Rectal smooth muscle tissue (tissue), 1 donor: ENCODE results near the gene FLNC.

Experiments
- H3K27ac ChIP-seq: one replicate; pipeline ENCODE4 v1.7.0; 2013; ENCODE audit warnings: low read depth, low read length, inconsistent platforms
- H3K27me3 ChIP-seq: one replicate; pipeline ENCODE4 v1.7.0; 2013; ENCODE audit warnings: low read length; ENCODE audit not compliant: control insufficient read depth, insufficient read depth
- H3K36me3 ChIP-seq: one replicate; pipeline ENCODE4 v1.7.0; 2013; ENCODE audit warnings: low read length; ENCODE audit not compliant: control insufficient read depth, insufficient read depth
- H3K4me1 ChIP-seq: one replicate; pipeline ENCODE4 v1.7.0; 2013; ENCODE audit warnings: low read length; ENCODE audit not compliant: control insufficient read depth, insufficient read depth
- H3K4me3 ChIP-seq: one replicate; pipeline ENCODE4 v1.7.0; 2013; ENCODE audit warnings: low read length
- H3K9ac ChIP-seq: one replicate; pipeline ENCODE4 v1.7.0; 2013; ENCODE audit warnings: low read length

Gene FLNC

DNA sequence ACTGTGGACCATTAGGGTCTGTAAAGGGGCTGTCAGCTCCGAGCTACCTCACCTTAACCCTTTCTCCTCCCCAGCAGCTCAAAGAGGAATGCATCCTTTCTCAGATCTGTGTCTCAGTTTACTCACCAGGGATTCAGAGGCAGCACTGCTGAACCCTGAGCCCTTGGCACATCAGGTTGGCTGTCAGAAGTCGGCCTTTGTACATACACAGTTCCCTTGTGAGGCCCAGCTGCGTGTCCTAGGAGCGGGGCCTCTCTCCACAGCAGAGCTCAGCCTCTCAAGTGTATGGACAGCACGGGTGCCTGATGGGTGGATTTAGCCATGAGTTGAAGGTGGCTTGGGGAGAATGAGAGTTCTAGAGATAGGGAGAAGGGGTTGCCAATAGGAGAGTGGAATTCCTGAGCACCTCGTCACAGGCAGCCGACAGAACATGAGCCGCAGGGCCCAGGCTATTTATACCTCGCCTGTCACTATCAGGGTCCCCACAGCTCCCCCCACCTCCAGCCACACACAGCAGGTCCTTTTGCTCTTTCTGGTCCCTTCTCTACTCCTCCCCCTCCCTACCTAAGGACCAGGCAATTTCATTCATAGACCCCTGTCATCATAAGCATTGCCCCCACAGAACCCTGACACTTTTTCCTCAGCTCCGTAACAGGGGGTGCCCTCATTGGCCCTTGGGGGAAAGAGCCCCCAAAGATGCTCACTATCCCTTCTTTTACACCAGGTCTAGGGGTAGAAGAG lies 2.1 kb upstream of the FLNC start:
- Histone ChIP-seq H3K27ac (peak overlapping the region; percentile 75), H3K36me3 (no peaks in the 10 kb centered on the region), H3K9ac (no peak overlapping the region), H3K27me3 (peaks cover 12% of the 10 kb centered on the region), H3K4me3 (no peak overlapping the region), H3K4me1 (peaks cover 28% of the 10 kb centered on the region)

DNA sequence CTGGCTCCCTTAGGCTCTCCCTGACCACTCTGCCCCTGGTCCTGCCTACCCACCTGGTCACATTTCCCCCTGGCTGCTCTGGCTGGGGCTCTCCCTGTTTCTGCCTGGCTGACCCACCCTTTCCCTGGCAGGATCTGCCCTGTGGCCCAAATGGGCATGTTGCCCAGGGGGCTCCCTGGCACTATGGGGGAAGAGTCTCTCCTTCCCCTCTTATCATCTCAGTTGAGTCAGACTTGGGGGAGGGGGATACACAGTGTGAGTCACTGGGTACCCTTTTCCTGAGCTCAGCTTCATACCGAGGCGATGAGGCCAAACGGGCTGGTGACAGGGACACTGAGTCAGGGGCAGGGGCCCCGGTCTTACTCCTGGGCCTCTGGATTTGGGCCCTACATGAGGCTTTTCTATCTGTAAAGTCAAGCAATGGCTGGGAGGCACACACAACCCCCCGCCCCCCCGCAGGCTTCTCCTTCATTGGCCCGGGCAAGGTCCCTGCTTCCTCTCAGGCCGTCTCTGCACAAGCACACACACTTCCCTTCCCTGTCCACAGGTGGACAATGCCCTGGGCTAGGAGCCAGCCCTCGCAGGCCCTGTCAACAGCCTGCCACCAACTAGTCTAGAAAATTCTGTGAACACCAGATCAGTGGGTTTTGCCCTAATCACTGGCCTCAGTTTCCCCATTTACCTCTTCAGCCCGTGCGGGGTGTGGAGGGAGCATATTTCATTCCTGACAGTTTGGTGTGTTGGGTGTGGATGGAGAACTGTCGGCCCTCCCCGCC lies 627 bp upstream of the FLNC start:
- Histone ChIP-seq H3K9ac (peak overlapping the region; percentile 40), H3K27ac (peak overlapping the region; percentile 98), H3K36me3 (no peaks in the 10 kb centered on the region), H3K27me3 (peaks cover 12% of the 10 kb centered on the region), H3K4me3 (peak overlapping the region; percentile 64), H3K4me1 (peaks cover 36% of the 10 kb centered on the region)

DNA sequence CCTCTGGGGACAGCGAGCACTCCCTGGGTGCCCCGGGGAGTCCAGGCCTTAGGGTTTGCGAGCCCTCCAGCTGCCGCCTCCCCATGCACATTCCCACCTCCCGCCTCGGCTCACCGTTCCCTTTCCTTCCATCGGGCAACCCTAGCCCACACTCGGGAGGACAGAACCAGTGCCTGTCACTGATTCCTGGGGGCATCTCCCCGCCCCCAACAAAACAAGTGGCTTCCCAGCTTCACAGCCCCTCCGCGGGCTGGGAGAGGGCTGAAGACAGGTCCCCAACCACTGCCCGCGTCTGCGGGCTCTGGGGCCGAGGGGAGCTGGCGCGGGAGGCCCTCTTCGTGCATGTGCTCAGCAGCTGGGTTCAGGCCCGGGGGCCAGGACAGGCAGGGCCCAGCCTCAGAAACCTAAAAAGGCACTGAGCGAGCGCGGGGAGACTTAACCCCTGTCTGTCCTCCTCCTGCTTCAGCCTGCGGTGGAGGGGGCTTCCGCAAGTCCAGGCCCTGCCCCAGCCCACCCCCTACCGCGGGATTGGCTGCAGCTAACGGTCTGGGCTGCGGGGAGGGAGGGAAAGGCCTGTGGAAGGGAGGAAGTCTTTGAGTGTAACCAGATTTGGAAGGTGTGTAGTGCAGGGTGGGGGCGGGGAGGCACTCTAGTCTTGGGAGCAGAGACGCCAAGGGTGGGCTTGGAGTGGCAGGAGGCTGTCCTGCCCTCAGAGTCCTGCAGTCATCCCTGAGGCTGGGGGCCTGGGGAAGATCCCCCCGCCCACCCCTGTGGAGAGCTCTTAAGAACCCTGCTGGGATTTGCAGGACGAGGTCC lies 1.2 kb downstream of the FLNC start:
- Histone ChIP-seq H3K4me3 (peak overlapping the region; percentile 83), H3K27ac (peak overlapping the region; percentile 98), H3K4me1 (peaks cover 51% of the 10 kb centered on the region), H3K36me3 (no peaks in the 10 kb centered on the region), H3K27me3 (peaks cover 12% of the 10 kb centered on the region), H3K9ac (peak overlapping the region; percentile 70)

DNA sequence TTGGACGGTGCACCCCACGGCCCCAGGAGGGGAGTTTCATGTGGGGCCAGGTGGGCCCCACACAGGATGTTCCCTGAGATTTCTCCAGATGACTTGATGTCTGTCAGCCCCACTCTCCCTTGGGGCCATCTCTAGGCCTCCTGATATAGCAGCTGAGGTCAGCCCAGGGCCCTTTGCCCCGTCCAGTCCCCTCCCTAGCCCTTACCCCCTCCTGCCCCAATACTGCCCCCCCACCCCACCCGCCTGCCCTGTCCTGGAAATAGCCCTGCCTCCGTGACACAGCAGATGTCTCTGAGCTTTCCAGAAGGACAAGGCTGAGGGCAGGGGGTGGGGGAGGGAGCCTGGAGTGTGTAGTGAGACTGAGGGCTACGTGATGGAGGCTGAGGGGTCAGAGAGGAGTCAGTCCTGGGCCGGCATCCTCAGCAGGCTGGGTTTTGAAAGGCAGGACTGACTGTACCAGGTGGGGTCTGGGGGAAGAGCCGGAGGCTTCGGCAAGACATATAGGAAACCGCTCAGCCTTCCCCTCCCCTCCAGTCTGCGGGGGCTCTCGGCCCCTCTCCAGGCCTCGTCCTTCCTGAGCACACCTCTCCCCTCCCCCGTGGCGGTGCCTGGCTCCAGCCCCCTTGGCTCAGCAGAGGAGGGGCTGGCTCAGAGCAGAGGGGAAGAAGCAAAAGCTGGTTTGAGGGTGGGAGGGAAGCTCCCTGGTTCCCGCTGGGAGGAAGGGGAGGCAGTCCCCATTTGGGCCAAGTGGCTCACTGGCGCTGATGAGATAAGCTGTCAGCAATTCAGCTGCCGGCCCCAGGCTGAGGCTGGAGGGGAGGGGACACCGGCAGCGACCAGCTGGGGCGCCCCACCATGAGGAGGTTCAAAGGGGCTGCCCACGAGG lies 2.0 kb downstream of the FLNC start:
- Histone ChIP-seq H3K4me1 (peaks cover 50% of the 10 kb centered on the region), H3K36me3 (peaks cover under 1% of the 10 kb centered on the region), H3K27me3 (peaks cover 12% of the 10 kb centered on the region), H3K27ac (peak overlapping the region; percentile 98), H3K4me3 (peak overlapping the region; percentile 83), H3K9ac (peak overlapping the region; percentile 51)

DNA sequence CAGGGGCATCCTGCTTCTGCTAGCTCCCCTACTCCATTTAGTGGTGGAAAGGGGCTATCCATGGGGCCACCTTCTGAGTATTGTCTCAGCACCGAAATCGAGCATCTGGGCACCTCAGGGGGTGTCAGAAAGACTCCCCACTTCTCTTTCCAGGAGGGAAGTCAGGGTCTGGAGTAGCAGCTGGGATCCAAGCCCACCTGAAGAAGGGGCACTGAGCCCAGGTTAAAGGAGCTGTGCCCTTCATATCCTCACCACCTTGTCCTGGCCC lies 2.6 kb downstream of the FLNC start:
- peaks cover 12% of the 10 kb centered on the region for H3K27me3 ChIP-seq
- H3K36me3 ChIP-seq, result peaks cover 7% of the 10 kb centered on the region
- peak overlapping the region; percentile 98 for H3K27ac ChIP-seq
- H3K4me1 ChIP-seq, result peaks cover 46% of the 10 kb centered on the region
- peak overlapping the region; percentile 51 for H3K9ac ChIP-seq
- peak overlapping the region; percentile 83 for H3K4me3 ChIP-seq

DNA sequence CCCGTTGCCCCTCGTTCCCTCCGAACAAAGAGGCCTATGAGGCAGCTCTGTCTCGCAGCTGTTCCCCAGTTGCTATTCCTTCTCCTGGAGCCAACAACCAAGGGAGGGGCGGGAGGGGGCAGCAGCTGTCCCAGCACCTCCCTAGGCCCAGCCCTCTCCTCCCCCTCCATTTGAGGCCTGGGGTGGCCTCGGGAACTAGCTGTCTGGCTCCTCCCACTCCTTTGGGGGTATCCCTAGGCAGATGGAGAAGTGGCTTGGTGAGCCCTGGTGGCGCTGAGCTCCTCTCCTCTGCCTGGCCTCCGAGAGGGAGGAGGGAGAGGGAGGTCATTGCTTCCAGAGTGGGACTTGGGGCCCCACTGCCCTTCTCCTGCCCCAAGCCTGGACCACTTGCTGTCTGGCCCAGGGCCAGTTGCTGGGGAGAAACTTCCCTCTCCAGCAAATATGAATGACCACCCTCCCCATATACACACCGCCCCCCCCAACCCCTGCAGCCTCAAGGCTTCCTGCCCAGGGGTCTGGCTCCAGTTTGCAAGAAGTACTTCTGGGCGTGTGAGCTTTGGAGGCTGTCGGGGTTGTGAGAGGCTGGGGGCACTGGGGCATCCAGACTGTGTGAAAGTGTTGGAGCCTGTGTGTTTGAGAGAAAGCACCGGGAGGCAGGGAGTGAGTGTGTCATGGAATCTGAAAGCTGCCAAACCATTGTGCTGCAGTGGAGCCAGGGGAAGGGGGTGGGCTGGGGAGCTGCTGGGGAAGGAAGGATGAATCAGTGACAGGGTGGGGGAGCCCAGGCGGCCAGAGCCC lies 3.1 kb downstream of the FLNC start:
- Histone ChIP-seq H3K9ac (peak overlapping the region; percentile 51), H3K4me1 (peaks cover 40% of the 10 kb centered on the region), H3K27ac (peak overlapping the region; percentile 98), H3K4me3 (peak overlapping the region; percentile 83), H3K36me3 (peaks cover 10% of the 10 kb centered on the region), H3K27me3 (peaks cover 12% of the 10 kb centered on the region)

DNA sequence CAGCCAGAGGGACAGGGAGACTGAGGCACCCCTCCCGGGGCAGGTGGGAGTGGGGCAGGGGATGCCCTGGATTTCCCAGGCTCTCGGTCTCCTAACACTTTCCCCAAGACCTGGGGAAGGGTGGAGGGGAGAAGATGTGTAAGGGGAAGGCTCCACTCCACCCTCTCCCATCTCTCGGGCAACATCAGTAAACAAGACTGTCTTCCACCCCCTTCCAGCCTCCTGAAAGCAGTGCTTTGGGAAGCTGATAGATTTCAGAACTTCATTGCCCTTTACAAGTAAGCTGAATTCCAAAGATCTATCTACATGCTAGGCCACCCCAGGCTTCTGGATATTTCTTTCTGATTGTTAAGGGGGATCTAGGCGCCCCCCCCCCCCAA lies 3.7 kb downstream of the FLNC start:
- Histone ChIP-seq H3K27ac (peak overlapping the region; percentile 98), H3K27me3 (peaks cover 12% of the 10 kb centered on the region), H3K36me3 (peaks cover 15% of the 10 kb centered on the region), H3K4me1 (peaks cover 39% of the 10 kb centered on the region), H3K9ac (no peak overlapping the region), H3K4me3 (no peak overlapping the region)

DNA sequence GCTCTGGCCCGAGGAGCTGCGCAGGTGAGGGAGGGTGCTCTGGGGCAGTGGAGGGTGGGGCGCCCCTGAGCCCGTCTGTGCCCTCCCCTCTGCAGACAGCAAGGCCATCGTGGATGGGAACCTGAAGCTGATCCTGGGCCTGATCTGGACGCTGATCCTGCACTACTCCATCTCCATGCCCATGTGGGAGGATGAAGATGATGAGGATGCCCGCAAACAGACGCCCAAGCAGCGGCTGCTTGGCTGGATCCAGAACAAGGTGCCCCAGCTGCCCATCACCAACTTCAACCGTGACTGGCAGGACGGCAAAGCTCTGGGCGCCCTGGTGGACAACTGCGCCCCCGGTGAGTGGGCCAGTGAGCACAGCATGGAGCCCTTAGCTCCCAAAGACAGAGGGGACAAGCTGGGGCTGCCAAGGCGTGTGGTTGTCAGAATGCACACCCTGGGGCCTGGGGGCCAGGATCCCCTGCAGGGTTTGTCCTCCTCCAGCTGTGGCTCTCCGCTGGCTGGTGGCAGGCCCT lies 5.1 kb downstream of the FLNC start:
- Histone ChIP-seq H3K4me1 (peaks cover 31% of the 10 kb centered on the region), H3K27ac (peak overlapping the region; percentile 98), H3K27me3 (peaks cover 4% of the 10 kb centered on the region), H3K36me3 (peaks cover 19% of the 10 kb centered on the region), H3K9ac (no peak overlapping the region), H3K4me3 (no peak overlapping the region)

DNA sequence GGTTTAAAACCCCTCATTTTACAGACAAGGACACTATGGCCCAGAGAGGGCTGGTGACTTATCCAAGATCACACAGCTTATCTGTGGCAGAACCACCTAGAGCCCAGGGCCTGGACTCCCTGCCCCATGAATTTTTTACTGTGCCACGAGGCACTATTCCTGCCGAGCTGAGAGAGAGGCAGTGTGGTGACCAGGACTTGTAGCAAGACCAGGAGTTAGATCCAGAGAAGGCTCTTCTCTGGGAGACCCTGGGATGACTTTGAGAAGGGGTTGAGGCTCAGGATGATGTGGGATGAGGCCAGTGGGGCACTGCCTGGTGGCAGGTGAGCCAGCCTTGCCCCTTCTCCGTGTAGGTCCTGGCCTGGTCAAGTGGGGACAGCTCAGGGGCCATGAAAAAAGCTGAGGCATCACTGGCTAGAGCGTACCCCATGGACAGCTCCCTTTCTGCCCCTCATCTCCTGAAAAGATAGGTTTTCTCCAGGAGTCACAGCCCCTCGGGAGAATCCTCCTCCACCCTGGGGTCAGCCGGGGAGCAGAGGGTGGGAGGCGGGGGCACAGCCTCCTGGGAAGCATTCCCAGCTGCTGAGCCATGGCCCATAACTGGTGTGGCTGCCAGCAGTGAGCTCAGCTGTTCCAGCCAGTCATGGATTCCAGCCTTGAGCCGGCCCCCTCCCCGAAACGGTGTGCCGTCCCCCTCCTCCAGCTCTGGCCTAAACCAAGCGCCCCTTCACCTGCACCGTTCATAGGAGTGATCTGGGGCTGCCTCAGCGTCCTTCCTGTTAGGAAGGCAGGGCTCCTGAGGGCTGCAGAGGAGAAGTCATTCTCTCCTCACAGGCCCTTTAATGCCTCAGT lies 5.8 kb downstream of the FLNC start:
- Histone ChIP-seq H3K36me3 (peaks cover 19% of the 10 kb centered on the region), H3K27ac (peak overlapping the region; percentile 98), H3K4me1 (peaks cover 31% of the 10 kb centered on the region), H3K27me3 (peaks cover 4% of the 10 kb centered on the region), H3K4me3 (no peak overlapping the region), H3K9ac (no peak overlapping the region)

DNA sequence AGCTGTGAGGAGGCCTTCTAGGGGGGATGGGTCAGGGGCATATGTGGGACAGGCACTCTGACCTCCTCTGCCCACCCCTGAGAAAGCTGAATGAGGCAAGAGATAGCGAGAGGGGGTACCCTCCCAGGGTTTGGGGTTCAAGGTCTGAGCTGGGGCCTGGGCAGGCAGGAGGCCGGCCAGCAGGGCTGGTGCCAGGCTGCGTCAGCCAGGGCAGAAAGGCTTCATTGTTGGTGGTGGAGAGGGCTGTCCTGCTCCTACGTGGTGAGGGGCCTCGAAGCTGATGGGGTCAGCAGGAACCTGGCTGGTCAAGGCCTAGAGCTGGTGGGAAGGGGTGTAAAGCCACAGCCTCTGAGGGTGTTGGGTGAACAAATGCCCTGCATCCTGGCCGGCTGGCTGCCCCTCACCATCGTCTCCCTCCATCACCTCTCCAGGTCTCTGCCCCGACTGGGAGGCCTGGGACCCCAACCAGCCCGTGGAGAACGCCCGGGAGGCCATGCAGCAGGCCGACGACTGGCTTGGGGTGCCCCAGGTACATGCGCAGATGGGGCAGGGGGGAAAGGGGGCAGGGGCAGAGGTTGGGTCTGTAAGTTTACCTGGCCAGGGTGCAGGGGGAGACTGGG lies 6.6 kb downstream of the FLNC start:
- Histone ChIP-seq H3K36me3 (peaks cover 23% of the 10 kb centered on the region), H3K9ac (no peak overlapping the region), H3K4me1 (peaks cover 31% of the 10 kb centered on the region), H3K27me3 (peaks cover under 1% of the 10 kb centered on the region), H3K27ac (peak overlapping the region; percentile 98), H3K4me3 (no peak overlapping the region)
